Measurements from ENCODE around the gene LRRC39.

LRRC39 gene

DNA sequence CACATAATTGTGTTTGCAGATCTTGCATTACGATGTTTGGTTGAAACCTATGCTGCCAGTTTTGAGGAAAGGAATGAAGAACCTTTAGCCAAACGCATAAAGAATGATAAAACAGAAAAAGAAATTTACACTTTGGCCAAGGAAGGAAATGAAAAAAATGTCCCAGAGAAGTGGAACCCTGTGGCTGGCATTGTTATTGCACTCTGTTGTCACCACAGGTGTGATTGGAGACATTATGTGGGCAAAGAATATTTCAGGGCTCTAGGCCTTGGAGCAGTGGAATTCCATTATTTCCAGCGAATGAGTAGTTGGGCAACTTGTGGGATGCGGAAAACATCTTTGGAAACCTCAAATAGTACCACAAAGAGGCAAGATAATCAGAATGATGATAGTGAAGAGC is 30.2 kb downstream of the LRRC39 start:
- DNase-seq (ENCODE audit: low read depth in 2 of 2) = no peak

DNA sequence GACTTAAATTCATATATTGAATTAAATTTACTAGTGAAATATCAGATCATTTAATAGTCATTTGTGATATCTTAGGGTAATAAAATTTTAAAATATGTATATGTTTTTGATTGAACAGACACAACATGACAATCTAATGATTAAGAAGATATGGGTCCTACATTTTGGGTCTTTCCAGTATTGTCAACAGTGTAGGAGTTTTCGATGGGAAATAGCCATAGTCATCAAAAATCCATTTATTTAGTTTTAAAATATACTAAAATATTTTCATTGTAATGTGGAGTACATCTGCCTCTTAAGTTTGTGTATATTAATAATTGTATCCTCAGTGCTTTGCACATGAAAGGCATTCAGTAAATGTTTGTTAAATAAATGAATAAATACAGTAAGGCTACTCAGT is 31.1 kb downstream of the LRRC39 start:
- DNase-seq (ENCODE audit: low read depth in 2 of 2) = no peak

DNA sequence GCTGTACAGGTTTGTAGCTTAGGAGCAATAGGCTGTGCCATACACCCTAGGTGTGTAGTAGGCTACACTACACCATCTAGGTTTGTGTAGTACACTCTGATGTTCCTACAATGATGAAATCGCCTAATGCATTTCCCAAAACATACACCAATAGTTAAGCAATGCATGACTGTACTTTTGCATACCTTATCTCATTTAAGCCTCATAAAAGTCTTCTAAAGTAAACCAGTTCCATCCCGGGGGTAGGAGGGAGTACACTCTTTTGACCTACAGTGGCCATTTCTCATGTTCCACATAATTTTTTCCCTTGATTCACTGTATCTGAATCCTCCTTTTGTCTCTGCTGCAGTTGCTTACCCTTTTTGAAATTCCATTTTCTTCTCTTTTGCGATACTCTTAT is 32.9 kb downstream of the LRRC39 start:
- DNase-seq (ENCODE audit: low read depth in 2 of 2) = no peak

DNA sequence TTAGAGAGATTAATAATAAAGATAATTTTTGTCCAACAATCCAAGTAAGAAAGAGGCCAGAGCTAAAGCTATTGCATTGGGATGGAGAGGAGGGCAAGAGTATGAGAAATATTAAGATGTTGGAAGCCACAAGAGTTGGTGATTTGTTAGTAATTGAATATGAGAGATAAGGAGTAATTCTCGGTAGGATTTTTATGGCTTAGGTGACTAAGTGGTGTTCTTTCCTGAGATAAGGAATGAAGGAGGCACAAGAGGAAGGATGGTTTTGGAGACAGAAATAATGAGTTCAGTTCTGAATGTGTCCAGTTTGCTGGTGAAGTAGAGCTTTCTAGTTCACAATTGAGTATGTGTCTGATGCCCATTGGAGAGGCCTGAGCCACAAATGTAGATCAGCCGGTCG is 35.7 kb downstream of the LRRC39 start:
- no peak for DNase-seq (ENCODE audit: low read depth in 2 of 2)

DNA sequence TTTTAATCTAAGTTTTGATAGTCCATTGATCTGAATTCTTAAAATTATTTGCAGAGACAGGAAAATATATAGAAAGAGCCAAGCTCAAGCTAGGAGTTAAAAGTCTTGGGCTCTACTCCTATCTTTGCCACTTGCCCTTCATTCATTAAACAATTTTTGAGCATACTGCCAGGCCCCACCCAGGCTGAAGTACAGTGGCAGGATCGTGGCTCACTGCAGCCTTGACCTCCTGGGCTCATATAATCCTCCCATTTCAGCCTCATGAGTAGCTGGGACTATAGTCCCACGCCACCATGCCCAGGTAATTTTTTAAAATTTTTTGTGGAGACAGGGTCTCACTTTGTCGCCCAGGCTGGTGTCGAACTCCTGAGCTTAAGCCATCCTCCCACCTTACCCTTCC is 36.9 kb downstream of the LRRC39 start:
- no peak for DNase-seq (ENCODE audit: low read depth in 2 of 2)

DNA sequence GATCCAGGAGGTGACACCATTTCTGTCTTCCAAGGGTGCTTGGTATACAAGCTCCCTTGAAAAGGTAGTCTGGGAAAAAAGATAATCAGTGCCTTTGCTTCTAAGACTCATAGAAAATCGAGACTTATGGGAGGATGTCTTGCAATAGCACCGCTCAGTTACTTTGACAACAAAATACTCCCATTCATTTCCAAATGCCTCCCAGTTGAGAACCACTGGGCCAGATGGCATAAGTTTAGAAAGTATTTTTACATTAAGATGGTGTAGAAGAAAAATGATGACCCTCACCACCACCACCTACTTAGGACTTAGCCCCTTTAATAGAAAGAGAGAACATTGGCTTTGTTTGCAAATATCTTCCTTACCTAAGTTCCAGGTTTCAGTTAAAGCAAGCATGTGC is 40.5 kb downstream of the LRRC39 start:
- DNase-seq (ENCODE audit: low read depth in 2 of 2) = no peak

DNA sequence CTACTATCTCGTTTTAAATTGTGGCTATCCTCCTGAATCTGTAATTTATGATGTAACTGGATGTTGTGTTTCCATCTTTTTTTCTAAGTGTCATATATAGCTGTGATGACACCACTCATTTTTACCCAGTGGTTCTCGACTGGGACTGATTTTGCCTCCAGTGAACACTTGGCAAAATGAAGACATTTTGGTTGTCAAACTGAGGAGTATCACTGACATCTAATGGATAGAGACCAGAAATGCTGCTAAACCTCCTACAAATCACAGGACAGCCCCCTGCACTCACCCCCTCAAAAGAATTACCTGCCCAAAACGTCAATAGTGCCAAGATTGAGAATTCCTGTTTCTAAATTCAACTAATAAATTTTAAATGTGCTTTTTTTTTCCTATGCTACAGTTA is 43.2 kb downstream of the LRRC39 start:
- DNase-seq (ENCODE audit: low read depth in 2 of 2) = no peak

DNA sequence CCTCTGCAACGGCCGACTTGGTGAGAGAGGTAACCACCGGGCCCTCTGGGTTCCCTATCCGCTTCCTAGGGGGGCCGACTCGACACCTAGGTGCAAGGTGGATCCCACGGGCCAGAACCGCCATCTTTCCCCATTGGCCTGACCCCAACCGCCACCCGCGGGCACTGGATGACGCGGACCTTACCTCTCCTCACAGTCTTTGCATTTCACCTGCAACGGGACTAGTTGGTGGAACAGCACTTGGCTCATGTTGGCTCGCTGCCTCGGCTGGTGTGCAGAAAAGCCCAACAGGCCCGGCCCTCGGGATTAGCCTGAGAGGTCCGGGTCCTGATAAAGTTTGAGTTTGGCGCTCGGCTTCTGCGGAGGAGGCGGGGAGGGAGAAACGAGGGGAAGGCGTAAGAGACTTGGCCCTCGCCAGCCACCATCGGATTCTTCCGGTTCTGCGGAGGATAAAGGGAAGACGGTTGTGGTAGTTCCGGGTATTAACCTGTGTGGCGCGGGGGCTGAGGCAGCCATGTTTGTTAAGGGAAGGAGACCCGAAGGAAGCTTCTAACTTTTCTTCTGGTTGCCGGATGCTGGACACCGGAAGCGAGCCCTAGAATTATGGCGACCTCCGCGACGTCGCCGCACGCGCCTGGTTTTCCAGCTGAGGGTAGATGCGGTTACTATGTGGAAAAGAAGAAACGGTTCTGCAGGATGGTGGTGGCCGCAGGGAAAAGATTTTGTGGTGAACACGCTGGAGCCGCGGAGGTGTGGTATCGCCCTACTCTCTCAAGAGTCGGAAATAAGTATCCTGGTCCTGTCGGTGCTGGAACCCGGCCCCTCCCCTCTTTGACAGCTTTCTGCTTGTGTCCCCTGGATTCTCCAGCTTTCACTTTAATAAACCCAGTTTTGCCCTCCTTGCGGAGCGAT is 45.2 kb downstream of the LRRC39 start, which contains the start of the genes SASS6 and TRMT13:
Gene SASS6, minus strand, starts transcription at position 365 of the 912 bp plus-strand sequence. Its CDS starts 116 bp downstream, at position 249.
Gene TRMT13, plus strand, starts transcription at position 598 of the 912 bp plus-strand sequence. Its CDS starts 6 bp downstream, at position 604.
- peak; percentile 79 to 88 for DNase-seq (ENCODE audit: low read depth in 2 of 2)

DNA sequence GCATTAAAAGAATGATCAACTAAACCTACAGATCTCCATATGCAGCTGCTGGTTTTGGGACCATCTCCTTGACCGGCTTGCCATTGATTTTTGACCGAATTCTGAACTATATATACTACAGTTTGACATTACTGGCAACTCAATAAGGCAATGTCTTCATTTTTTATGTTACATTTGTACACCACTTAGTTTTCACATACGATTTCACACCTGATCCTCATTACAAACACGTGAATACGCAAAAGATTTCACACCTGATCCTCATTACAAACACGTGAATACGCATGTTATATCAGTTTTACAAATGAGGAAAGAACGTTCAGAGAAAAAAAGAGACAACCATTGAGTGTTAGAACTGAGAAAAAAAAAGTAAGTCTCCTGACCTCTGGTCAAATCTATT is 46.4 kb downstream of the LRRC39 start:
- no peak for DNase-seq (ENCODE audit: low read depth in 2 of 2)

DNA sequence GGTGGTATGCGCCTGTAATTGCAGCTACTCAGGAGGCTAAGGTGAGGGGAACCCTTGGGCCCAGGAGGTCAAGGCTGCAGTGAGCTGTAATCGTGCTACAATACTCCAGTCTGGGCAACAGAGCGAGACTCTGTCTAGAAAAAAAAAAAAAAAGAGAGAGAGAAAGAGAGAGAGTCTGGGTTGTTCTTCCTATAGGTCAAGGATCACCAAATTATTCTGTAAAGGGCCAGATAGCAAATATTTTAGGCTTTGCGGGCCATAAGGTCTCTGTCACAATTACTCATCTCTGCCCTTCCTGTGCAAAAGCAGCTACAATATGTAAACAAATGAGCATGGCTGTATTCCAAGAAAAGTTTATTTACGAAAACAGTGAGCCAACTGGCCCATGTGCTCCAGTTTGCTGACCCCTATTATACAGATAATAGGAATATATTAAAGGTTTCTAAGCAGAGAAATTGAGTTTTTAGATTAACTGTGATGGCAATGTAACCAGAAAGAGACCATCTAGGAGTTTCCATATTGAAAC is 47.4 kb downstream of the LRRC39 start:
- no peak for DNase-seq (ENCODE audit: low read depth in 2 of 2)

DNA sequence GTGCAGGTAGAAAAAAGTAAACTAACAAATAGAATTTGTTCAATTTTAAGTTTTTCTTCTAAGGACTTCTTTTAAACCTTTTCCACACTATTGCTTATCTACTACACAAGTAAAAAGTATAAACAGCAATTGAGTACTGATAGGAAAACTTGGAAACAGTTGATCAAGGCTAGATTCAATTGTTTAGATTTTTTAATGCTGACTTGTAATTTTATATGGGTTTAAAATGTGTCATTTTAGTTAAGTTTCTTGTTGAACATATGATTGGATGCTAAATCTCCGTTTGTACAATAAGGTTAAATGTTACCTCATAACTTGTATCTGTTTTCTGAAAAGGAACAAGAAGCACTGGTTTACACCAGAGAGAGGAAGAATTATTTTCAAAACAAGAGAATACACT is 50.8 kb downstream of the LRRC39 start:
- no peak for DNase-seq (ENCODE audit: low read depth in 2 of 2)

DNA sequence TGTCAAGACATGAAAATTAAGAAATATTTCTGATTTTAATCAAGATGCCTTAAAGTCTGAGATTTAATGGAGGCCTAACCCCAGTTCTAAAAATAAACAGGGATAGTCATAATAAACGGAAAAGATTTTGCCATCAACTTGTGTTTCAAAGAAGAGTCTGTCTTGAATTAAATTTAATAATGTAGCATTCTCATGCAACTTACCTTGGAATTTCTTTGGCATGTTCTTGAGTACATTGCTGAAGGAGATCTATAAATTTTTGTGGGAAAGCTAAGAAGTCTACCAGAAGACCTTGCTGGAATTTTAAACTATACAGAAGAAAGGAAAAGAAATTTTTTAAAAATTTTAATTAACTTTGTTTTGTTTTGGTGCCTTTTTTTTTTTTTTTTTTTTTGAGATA is 55.9 kb downstream of the LRRC39 start:
- DNase-seq (ENCODE audit: low read depth in 2 of 2) = no peak

DNA sequence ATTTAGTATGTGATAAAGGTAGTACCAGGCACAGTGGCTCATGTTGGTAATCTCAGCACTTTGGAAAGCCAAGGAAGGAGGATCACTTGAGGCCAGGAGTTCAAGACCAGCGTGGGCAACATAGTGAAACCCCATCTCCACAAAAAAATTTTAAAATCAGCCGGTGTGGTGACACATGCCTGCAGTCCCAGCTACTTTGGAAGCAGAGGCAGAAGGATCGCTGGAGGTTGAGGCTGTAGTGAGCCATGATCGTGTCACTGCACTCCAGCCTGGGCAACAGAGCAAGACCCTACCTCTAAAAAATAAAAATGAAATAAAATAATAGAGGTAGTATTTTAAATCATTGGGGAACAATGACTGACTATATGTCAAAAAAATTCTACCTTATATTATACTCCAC is 62.5 kb downstream of the LRRC39 start:
- DNase-seq (ENCODE audit: low read depth in 2 of 2) = no peak

DNA sequence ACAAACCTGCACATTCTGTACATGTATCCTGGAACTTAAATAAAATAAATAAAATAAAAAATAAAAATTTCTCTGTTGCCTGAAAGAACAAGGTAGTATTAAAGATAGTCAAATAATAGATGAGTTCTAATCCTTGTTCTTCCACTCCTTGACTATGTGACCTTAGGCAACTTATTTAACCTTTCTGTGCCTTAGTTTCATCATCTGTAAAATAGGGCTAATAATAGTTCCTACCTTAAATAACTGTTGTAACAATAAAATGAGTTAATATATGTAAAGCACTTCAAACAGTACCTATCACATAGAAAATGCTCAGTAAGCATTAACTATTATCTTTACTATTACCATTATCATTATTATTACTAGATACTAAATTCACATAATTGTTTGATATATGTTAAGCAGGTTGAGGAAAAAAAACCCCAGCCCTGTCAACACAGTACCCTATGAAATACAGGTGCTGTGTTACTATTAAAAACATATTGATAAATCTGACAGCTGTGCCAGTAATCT is 68.4 kb downstream of the LRRC39 start:
- DNase-seq (ENCODE audit: low read depth in 2 of 2) = no peak

DNA sequence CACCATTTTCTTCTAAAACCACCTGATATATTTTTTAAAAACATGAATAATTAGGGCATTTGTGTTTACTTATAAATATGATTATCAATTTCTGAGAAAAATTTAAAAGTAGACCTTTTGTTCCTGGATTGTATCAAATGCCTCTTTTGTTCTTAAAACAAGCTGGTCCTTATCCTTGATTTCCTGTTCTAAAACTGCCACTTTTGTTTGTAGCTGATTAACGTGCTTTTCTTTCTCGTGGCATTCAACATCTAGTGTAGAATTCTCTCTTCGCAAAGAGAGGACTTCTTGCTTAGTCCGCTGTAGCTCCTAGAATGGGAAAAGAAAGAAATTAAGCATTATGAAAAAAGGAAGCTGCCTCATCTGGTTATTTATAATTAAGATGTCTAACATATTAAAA is 70.4 kb downstream of the LRRC39 start:
- no peak for DNase-seq (ENCODE audit: low read depth in 2 of 2)

DNA sequence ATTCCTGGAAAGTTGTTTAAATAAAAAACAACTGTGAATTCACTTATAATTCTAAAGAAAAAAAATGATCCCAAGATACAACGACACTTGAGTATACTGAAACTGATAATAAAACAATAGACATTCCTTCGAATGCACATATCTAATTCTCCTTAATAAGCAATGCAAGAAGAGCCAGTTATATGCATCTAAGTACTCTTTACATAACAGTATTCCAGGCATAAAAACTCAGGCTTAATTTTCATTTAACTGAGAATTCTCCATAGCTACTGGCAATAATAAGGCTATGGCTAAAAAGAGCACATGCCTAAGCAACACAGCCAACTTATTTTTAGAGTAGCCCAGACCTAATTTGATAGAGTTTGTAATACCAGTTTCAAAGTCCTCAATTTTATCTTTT is 76.5 kb downstream of the LRRC39 start:
- DNase-seq (ENCODE audit: low read depth in 2 of 2) = no peak

DNA sequence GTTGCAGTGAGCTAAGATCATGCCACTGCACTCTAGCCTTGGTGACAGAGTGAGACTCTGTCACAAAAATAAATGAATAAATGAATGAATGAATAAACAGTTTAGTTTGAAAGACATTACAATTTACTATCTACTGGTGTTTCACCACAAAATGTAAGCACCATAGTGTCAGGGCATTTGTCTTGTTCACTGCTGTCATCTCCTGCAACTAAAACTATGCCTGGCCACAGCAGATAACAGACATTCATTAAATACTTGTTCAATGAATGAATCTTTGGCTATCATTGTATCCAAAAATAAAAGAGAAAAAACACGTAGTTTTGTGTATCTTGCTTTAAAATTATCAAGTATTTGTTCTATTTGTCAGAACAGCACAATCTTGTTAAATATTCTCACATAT is 77.9 kb downstream of the LRRC39 start:
- no peak for DNase-seq (ENCODE audit: low read depth in 2 of 2)

Measured in stimulated activated CD8-positive, alpha-beta memory T cell treated with anti-CD3 and anti-CD28 coated beads, Interleukin-2, amount 100 ng/mL, for 48 hours (primary cell).